ENCODE data around the gene RERE. TPM values are rescaled to one million over a fixed set of nuclear protein-coding genes. Genes with fewer than 3 reads are reported as not detected.

Gene RERE
- total RNA-seq, 1 donor from 2014 or later: 141 TPM

DNA sequence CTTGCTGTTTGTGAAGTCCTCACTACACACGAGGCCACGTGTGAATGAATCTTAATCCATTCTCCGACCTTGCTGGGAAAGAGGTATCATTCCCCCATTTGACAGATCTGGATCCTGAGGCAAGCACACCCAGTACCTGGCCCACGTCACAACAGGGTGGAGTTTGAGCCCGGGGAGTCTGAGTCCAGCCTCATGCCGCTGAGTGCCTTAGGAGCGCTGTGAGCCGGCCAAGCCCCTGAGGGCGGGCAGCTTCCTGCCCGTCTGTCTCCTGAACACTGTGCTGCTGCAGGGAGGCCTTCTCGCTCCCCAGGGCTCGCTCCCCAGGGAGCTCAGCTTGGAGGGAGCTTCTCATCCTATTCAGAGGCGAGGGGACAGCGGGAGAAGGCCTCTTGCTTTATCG lies 469.8 kb downstream of the RERE start:
- DNase-seq (ENCODE audit: extremely low read depth, low read depth, low spot score): no peak

DNA sequence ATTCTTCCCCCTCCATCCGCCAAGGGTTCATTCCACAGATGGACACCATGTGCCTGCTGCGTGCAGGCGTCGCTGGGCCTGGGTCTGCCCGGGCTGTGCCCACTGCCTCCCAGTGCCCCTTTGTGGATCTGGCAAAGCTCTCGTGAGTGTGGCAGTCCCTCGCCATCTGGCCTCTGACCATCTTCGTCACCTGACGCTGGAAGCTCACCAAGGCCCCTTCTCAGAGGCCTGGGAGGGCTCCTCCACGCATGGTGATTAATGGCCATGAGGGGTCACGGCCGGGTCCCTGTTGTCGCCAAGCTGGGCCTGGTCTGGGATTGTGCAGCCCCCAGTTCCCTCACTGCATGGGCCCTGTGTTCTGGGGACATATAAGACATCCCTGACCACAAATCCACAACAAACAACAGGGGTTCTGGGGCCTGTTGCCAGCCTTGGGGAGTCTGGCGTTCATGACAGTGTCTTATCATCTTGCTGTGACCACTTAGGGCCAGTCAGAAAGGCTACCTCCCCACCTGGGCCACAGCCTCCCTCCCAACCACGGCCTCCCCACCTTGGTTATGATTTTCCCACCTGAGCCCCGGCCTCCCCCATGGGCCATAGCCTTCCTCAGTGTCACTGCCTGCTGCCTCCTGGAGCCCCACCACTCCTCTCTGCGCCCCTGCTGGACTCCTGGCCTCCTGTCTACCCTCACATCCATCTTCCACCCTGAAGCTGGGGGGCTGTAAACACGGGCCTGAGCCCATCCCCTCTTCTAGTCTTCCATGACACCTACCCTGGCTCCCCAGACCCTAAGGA lies 471.6 kb downstream of the RERE start:
- no peak for DNase-seq (ENCODE audit: extremely low read depth, low read depth, low spot score)

DNA sequence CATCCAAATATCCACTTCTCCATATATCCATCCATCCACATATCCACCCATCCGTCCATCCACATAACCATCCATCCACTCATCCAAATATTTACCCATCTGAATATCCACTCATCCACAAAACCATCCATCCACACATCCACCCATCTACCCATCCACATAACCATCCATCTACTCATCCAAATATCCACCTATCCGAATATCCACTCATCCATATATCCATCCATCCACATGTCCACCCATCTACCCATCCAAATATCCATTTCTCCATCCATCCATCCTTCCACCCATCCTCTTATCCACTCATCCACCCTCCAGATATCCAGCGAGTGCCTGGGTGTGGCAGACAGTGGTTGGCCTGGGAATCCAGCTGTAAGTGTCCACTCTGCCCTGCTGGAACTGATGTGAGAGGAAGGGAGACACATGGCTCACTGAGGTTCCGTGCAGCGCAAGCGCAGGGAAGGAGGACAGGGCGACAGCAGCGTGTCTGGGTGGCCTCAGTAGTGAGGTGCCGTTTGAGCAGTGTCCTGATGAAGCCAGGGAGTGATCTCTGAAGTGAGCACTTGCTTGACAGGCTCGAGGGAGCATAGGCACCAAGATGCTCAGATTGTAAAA lies 472.4 kb downstream of the RERE start:
- no peak for DNase-seq (ENCODE audit: extremely low read depth, low read depth, low spot score)

DNA sequence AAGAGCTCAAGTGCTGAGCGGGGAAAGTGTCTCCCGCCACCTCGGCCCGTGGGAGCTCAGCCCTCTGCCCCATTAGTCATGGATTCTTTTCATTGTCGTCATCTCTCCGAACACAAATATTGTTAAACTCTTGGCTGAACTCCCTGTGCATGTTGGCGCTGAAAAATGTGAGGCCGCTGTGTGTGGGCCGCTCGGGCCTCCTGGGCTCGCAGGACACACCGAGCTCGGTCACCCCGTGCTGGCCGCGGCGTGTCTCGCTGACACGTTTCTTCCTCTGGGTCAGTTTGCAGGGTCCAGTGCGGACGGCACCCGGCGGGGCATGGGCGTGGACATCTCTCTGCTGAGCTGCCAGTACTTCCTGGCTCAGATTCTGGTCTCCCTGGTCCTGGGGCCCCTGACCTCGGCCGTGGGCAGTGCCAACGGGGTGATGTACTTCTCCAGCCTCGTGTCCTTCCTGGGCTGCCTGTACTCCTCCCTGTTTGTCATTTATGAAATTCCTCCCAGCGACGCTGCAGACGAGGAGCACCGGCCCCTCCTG lies 473.9 kb downstream of the RERE start:
- peak; percentile 27 for DNase-seq (ENCODE audit: extremely low read depth, low read depth, low spot score)

DNA sequence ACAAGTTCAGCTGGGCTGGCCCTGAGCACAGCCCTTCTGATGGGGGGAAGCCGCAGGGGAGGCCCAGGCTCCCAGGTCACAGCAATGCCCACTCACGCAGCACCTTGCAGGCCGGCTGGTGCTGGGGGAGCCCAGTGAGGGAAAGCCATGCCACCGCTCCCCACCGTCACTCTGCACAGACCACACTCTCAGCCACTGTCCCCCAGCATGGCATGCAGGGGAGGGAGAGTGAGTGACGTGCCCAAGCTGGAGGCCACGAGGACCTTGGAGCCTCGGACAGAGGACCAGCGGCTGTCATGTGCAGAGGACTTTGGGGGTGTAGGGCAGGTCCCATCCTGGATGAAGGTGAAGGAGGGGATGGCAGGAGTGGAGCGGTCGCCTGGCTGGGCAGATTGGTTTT lies 474.4 kb downstream of the RERE start:
- no peak for DNase-seq (ENCODE audit: extremely low read depth, low read depth, low spot score)

DNA sequence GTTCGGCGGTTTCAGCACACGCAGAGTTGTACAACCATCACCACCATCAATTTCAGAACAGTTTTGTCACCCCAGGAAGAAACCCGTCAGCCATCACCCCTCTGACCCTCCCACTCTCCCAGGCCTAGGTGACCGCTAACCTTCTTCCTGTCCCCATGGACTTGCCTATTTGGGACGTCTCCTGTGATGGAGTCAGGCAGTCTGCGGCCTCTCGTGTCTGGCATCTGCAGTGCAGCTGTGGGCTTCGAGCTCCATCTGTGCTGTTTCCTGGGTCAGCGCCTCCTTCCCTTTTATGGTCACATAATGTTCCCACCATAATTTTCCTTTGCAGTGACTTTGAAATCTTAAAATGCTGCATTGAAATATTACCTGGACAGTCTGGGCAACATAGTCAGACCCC lies 475.1 kb downstream of the RERE start:
- no peak for DNase-seq (ENCODE audit: extremely low read depth, low read depth, low spot score)

DNA sequence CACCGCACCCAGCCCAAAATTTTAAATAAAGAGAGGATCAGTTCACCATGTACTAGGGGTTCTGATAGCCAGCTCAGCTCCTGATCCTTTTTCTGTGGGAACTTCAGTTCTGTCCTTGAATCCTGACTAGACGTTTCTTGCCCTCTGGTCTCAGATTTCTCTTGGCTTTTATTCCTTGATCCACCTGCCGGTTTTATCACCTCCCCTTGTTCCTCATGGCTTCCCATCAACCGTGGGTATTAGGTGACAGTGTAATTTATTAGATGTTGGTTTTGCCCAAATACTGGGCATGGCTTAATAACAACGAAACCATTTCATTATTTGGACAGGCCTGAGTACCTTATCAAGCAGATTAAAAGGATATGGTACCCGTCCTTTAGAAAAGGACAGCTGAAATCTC lies 477.0 kb downstream of the RERE start:
- DNase-seq (ENCODE audit: extremely low read depth, low read depth, low spot score): no peak

DNA sequence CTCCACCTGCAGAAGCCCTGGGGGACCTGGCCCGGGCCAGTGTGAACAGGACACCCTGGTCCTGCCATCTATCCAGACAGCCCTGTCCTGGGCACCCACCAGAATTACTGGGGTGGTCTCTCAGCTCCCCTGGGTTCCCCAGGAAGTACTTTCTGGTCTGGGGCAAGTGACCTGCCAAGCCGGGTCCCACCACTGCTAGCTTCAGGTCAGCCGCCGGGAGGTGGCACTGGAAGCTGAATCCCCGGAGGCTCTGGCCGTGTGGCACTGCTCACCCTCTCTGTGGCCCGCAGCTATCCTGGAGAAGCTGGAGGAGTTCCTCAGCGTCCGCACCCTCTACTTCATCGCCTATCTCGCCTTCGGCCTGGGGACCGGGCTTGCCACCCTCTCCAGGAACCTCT lies 478.2 kb downstream of the RERE start:
- no peak for DNase-seq (ENCODE audit: extremely low read depth, low read depth, low spot score)

DNA sequence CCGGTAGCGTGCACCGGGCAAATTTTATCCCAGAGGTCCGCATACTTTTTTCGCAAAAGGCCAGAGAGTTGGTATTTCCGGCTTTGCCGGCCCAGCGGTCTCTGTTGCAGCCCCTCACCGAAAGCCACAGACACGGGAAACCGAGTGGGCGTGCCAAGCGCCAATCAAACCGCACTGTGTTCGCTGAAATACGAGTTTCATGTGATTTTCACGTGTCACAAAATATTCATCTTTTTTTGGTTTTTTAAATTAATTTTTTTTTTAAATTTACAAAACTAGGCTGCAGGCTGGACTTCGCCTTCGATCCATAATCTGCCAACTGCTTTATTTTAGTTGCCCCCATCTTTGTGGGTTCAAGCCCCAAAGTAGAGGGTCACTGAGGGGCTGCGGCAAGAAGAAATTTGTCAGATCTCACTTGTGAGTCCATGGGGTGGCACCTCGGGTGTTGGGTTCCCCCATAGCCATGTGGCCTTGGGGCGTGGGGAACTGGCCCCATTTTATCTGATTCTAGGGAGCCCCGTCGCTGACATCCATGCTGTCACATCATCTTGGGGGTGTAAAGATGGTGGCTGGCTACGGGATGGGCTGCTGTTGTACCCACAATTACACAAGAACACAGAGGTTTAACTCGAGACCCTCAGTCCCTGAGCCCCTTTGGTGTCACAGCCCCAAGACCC lies 478.8 kb downstream of the RERE start:
- DNase-seq (ENCODE audit: extremely low read depth, low read depth, low spot score): no peak

DNA sequence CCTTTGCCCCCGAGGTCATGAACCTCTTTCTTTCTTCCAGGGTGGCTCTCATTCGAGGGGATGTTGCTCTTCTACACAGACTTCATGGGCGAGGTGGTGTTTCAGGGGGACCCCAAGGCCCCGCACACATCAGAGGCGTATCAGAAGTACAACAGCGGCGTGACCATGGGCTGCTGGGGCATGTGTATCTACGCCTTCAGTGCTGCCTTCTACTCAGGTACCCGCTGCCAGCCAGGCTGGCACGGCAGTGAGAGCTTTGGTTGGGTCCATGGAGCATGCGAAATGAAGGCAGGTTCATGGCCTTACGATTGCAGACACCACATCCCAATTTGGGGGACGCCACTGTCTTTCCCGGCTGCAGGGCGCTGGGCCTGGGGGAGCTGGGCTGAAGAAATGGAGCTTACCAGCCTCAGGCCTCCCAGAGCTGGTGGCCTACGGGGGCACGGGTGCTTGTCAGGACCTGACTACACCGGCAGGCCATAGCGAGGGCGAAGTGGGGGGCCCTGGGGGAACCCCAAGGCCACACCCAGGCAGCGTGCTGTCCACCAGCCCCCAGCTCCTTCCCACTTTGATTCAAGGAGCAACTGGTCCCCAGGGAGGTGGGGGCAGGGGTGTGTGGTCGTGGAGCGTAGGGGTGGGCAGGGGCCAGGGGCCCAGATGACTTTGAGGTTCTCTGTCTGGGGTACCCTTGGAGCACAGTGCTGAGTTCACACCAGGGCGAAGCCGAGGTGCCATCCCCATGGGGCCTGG lies 479.5 kb downstream of the RERE start:
- DNase-seq (ENCODE audit: extremely low read depth, low read depth, low spot score): no peak

DNA sequence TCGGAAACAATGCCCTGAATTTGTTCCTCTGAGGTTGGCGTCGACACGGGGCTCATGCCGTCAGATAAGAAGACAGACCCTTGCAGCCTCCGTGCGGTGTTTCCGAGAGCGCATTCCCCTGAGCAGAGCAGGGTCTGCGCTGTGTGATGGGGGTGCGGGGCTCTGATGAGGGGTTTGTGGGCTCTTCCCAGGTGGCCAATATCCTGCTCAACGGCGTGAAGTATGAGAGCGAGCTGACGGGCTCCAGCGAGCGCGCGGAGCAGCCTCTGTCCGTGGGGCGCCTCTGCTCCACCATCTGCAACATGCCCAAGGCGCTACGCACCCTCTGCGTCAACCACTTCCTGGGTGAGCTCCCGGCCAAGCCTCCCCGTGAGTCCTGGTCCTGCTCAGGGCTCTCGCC lies 482.2 kb downstream of the RERE start:
- DNase-seq (ENCODE audit: extremely low read depth, low read depth, low spot score): no peak

DNA sequence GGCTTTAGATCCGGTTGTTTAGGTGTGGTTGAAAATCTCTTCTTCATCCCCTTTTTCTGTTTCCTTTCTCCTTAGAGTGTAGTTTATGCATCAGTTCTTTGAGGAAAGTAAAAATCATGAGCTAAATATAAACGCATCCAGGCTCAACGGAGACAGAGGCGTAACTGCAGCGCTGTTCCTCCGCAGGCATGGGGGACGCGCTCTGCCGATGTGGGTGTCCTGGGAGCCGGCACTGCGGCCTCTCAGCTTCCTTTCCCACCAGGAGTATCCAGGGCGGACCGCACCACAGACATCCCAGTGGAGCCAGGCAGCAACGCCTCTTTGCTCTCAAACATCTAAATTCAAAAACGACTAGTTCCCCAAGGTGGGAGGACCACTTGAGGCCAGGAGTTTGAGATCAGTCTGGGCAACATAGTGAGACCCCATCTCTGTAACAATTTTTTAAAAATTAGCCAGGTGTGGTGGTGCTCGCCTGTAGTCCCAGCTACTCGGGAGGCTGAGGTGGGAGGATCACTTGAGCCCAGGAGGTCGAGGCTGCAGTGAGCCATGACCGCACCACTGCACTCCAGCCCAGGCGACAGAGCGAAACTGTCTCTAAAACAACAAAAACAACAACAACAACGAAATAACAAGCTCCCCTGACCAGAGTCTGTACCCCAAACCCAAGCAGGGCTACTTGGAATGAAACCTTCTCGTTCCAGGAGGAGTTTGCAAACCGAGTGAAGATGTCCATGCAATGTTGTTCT lies 483.2 kb downstream of the RERE start:
- no peak for DNase-seq (ENCODE audit: extremely low read depth, low read depth, low spot score)

DNA sequence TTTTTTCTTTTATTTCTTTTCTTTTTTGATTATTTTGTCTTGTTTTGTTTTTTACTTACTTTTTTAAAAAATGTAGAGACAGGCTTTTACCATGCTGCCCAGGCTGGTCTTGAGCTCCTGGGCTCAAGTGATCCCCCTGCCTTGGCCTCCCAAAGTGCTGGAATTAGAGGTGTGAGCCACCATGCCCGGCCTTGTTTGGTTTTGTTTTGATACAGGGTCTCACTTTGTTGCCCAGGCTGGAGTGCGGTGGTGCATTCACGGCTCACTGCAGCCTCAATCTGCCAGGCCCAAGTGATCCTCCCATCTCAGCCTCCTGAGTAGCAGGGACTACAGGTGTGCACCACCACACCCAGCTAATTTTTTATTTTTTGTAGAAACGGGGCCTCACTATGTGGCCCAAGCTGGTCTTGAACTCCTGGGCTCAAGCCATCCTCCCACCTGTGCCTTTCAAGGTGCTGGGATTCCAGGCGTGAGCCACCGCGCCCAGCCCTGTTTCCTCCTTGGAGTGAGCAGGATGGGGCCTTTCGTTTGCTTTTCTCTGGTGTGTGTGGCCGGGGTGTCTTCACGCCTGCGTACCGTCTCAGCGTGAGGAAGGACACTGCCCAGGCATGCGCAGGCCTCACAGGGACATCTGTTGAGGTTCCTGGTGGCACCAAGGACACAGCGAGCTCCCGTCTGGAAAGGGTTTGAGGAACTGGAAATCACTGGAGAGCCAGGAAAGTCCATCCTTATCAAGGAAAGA lies 484.0 kb downstream of the RERE start:
- no peak for DNase-seq (ENCODE audit: extremely low read depth, low read depth, low spot score)

DNA sequence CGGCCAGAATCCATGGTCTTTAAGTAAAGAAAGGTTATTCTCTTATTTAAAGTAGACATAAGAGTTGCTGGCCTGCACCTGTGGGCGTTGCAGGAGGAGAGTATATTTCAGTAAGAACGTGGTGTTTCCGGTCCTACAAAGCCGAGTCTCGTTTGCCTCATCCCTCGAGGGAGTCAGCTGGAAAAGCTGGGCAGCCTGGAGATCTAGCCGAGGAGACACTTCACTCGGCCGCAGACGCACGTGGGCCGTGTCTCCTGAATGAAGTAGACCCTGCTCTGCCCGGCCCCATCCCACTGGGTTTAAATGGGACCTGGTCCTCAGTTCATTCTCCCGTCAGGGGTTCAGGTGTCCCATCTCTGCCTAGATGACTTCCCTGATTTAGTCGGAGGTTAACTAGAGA lies 484.6 kb downstream of the RERE start:
- DNase-seq (ENCODE audit: extremely low read depth, low read depth, low spot score): no peak

DNA sequence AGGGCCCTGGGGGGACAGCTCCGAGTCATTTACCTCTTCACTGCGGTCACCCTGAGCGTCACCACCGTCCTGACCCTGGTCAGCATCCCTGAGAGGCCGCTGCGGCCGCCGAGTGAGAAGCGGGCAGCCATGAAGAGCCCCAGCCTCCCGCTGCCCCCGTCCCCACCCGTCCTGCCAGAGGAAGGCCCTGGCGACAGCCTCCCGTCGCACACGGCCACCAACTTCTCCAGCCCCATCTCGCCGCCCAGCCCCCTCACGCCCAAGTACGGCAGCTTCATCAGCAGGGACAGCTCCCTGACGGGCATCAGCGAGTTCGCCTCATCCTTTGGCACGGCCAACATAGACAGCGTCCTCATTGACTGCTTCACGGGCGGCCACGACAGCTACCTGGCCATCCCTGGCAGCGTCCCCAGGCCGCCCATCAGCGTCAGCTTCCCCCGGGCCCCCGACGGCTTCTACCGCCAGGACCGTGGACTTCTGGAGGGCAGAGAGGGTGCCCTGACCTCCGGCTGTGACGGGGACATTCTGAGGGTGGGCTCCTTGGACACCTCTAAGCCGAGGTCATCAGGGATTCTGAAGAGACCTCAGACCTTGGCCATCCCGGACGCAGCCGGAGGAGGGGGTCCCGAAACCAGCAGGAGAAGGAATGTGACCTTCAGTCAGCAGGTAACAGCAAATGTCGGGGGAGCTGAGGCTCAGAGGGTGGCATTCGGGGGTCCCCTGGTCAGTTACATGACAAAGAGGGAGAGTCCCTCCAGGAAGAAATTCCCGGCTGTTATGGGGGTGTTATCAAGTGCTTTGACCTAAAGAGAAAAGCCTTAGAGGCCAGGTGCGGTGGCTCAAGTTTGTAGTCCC lies 486.9 kb downstream of the RERE start:
- no peak for DNase-seq (ENCODE audit: extremely low read depth, low read depth, low spot score)

DNA sequence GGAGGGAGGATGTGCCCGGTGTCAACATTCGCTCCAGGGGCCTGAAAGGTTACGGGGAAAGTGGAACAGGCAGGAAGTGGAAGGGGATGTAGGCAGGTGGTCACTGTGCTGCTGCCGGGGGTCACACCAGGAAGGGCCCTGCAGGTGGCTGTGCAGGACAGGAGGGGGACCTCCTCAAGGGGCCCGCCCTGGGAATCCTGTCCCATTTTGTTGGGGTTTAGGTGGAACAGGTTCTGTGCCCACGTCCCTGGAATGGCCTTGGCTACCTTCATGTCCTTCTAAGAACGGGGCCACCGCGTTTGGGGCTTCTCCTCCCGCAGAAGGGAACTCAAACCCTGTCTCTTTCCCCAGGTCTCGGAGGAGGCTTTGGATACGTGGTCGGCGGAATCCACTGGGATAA lies 487.6 kb downstream of the RERE start:
- DNase-seq (ENCODE audit: extremely low read depth, low read depth, low spot score): no peak

DNA sequence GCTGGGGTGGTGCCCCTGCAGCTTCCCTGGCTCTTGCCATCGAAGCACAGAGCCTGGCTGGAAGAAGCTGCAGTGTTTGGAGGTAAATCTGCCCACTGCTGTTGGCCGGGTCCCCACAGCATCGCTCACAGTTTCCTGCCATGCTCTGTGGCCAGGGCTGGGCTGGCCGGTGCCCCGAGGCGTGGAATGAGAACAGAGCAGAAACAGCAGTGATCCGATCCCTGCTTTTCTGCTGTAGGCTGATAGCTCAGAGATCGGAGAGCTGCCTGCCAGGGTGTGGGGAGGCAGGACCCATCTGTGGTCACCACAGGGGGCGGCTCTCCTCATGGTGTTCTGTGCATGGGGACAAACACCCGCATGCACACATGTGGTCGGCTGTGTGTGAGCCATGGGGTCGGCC lies 488.0 kb downstream of the RERE start:
- no peak for DNase-seq (ENCODE audit: extremely low read depth, low read depth, low spot score)

DNA sequence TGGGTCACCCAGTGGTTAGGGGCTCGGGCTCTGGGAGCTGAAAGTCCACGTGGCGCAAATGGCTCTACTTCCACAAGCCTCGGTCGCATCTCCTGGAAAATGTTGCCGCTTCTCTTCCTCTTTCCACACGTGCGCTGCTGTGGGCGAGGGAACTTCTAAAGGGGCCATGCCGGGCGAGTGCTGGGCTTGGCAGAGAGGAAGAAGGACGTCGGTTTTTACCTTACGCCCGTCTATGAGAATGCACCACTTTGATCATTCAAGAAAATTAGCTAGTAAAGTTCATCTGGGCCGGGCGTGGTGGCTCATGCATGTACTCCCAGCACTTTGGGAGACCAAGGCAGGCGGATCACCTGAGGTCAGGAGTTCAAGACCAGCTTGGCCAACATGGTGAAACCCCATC lies 489.2 kb downstream of the RERE start:
- DNase-seq (ENCODE audit: extremely low read depth, low read depth, low spot score): no peak

DNA sequence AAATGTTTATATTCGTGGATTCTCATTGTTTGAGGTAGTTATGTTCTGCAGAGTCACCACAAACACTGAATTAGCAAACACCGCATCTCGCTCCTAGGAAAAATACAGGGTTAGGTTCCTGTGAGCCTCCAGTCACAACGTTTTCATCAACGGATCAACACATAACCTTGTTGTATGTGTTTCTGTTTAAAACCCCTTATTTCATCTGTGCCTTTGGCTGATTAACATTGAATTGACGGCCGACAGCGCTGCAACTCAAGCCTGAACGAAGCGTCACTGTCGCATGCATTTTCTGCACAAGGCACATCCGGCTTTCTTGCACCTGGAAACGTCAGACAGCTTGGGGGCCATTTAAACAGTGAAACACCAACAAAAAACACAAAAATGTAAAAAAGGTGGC lies 491.2 kb downstream of the RERE start:
- DNase-seq (ENCODE audit: extremely low read depth, low read depth, low spot score): no peak
